ENCODE results near the gene C1GALT1.
"Not testable (repeated sequence)": the region's sequence is repeated elsewhere in the genome, so short reads cannot be mapped to it uniquely, and the experiment has no call there.

The C1GALT1 gene

GRCh38 chr7:7182156-7183060, at the start of gene C1GALT1:
TSS of gene C1GALT1 (plus strand) at chr7:7182544. CDS start at chr7:7234320, 51,776 bp downstream.
- peak; percentile 95 to 96 for DNase-seq (ENCODE audit: low read depth in 2 of 2)

- no peak for DNase-seq (ENCODE audit: low read depth in 2 of 2)
These were observed 48.3 kb upstream of the C1GALT1 start for GRCh38 chr7:7134046-7134445.

GRCh38 chr7:7135074-7135473, 47.3 kb upstream of the C1GALT1 start:
- no peak for DNase-seq (ENCODE audit: low read depth in 2 of 2)

GRCh38 chr7:7135924-7136323, 46.4 kb upstream of the C1GALT1 start:
- DNase-seq (ENCODE audit: low read depth in 2 of 2), result not testable (repeated sequence)

GRCh38 chr7:7136466-7137381, 45.6 kb upstream of the C1GALT1 start:
- no peak for DNase-seq (ENCODE audit: low read depth in 2 of 2)

- no peak for DNase-seq (ENCODE audit: low read depth in 2 of 2)
These were observed 43.4 kb upstream of the C1GALT1 start for GRCh38 chr7:7138897-7139296.

- not testable (repeated sequence) for DNase-seq (ENCODE audit: low read depth in 2 of 2)
These were observed 38.9 kb upstream of the C1GALT1 start for GRCh38 chr7:7143404-7143803.

GRCh38 chr7:7145151-7145550, 37.2 kb upstream of the C1GALT1 start:
- DNase-seq (ENCODE audit: low read depth in 2 of 2), result not testable (repeated sequence)

- no peak for DNase-seq (ENCODE audit: low read depth in 2 of 2)
These were observed 35.5 kb upstream of the C1GALT1 start for GRCh38 chr7:7146837-7147236.

GRCh38 chr7:7148798-7149481, 33.4 kb upstream of the C1GALT1 start:
- DNase-seq (ENCODE audit: low read depth in 2 of 2), result no peak

GRCh38 chr7:7151285-7151684, 31.1 kb upstream of the C1GALT1 start:
- no peak for DNase-seq (ENCODE audit: low read depth in 2 of 2)

GRCh38 chr7:7151865-7152264, 30.5 kb upstream of the C1GALT1 start:
- DNase-seq (ENCODE audit: low read depth in 2 of 2), result no peak

GRCh38 chr7:7152315-7152714, 30.0 kb upstream of the C1GALT1 start:
- DNase-seq (ENCODE audit: low read depth in 2 of 2), result no peak

- not testable (repeated sequence) for DNase-seq (ENCODE audit: low read depth in 2 of 2)
These were observed 28.0 kb upstream of the C1GALT1 start for GRCh38 chr7:7154355-7154754.

GRCh38 chr7:7156663-7157062, 25.7 kb upstream of the C1GALT1 start:
- DNase-seq (ENCODE audit: low read depth in 2 of 2), result no peak

GRCh38 chr7:7157177-7157886, 25.0 kb upstream of the C1GALT1 start:
- DNase-seq (ENCODE audit: low read depth in 2 of 2), result peak in 1 of 2 donors; percentile 6

- no peak for DNase-seq (ENCODE audit: low read depth in 2 of 2)
These were observed 24.5 kb upstream of the C1GALT1 start for GRCh38 chr7:7157887-7158271.

GRCh38 chr7:7159063-7159658, 23.2 kb upstream of the C1GALT1 start:
- no peak for DNase-seq (ENCODE audit: low read depth in 2 of 2)

GRCh38 chr7:7164591-7164990, 17.8 kb upstream of the C1GALT1 start:
- no peak for DNase-seq (ENCODE audit: low read depth in 2 of 2)

- no peak for DNase-seq (ENCODE audit: low read depth in 2 of 2)
These were observed 17.0 kb upstream of the C1GALT1 start for GRCh38 chr7:7165372-7165771.

- no peak for DNase-seq (ENCODE audit: low read depth in 2 of 2)
These were observed 16.0 kb upstream of the C1GALT1 start for GRCh38 chr7:7166318-7166717.
